Measurements from ENCODE around the gene DHRSX.

- TF ChIP-seq, protein P1, sequence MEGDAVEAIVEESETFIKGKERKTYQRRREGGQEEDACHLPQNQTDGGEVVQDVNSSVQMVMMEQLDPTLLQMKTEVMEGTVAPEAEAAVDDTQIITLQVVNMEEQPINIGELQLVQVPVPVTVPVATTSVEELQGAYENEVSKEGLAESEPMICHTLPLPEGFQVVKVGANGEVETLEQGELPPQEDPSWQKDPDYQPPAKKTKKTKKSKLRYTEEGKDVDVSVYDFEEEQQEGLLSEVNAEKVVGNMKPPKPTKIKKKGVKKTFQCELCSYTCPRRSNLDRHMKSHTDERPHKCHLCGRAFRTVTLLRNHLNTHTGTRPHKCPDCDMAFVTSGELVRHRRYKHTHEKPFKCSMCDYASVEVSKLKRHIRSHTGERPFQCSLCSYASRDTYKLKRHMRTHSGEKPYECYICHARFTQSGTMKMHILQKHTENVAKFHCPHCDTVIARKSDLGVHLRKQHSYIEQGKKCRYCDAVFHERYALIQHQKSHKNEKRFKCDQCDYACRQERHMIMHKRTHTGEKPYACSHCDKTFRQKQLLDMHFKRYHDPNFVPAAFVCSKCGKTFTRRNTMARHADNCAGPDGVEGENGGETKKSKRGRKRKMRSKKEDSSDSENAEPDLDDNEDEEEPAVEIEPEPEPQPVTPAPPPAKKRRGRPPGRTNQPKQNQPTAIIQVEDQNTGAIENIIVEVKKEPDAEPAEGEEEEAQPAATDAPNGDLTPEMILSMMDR (IDR thresholded peaks at IDR 0.05) = no peak
- TF ChIP-seq EZH2 (IDR thresholded peaks at IDR 0.05) (no peak), EZH2phosphoT487 (IDR thresholded peaks at IDR 0.05) (no peak)
These were observed 66.3 kb downstream of the DHRSX start for GRCh38 chrX:2434270-2435163.

Measured in neural progenitor cell (in vitro differentiated cells).